ENCODE data around the gene GXYLT2.

DNA sequence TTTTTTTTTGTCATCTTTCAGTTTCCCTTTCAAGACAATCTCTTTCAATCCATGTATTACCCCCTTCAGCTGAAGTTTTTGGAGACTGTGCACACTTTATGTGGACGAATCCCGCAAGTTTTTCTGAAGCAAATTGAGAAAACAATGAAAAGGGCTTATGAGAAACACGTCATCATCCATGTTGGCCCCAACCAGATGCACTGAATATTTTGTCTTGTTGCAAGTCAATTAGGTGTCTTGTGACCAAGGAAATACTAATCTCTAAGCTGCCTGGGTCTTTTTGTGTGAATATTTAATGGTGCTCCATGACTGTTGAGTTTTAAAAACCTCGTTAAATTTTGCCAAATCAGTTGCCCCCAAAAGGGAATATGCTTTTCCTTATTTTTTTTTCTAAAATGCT, 87.1 kb downstream of the GXYLT2 start:
- no peak for TF ChIP-seq TAF1 (IDR thresholded peaks at IDR 0.05; ENCODE audit: low read depth, low read length)
- TF ChIP-seq POLR2A (IDR thresholded peaks at IDR 0.05; ENCODE audit: low read depth, low read length), result no peak
- no peak for TF ChIP-seq POLR2AphosphoS5 (IDR thresholded peaks at IDR 0.05; ENCODE audit: low read depth, low read length)
- TF ChIP-seq POU2F2 (IDR thresholded peaks at IDR 0.05; ENCODE audit: low read depth, low read length), result no peak
- no peak for TF ChIP-seq SPI1 (IDR thresholded peaks at IDR 0.05; ENCODE audit: low read depth, low read length)

Data from GM12891 (cell line).